GM18508 (cell line): ENCODE results near the gene ETV3L.

ENCODE experiments used
- ATAC-seq: cut with Tn5 transposase; IDR thresholded peaks from one replicate; pipeline ENCODE4 v1.9.1; 2021; ENCODE audit warnings: moderate number of reproducible peaks; ENCODE audit not compliant: insufficient read depth, unreplicated experiment

ETV3L gene

DNA sequence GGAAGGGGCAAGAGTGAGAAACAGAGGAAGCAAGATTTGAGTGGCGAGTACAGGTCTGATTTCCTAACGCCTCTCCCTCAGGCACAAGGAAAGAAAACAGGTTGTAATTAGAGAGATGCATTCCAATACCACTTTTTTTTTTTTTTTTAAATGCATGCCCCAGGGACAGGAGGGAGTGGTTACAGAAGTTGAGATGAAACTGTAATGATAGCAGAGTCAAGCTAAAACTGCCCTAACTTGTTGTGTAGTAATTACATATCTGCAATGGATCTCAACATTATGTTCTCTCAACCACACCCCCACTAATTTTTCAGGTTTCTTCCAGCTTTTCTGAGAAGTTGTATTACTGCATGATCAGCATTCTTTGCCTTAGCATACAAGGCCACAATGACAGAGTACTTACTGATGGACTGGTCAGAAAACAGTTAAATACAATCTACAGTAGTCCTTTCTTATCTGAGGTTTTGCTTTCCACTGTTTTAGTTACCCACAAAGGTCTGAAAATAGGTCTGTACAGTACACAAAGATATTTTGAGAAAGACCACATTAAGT is 33.1 kb upstream of the ETV3L start:
- ATAC-seq, result no peak

- ATAC-seq, result no peak
Observed at GRCh38 chr1:157132111-157132510, 32.5 kb upstream of the ETV3L start.

DNA sequence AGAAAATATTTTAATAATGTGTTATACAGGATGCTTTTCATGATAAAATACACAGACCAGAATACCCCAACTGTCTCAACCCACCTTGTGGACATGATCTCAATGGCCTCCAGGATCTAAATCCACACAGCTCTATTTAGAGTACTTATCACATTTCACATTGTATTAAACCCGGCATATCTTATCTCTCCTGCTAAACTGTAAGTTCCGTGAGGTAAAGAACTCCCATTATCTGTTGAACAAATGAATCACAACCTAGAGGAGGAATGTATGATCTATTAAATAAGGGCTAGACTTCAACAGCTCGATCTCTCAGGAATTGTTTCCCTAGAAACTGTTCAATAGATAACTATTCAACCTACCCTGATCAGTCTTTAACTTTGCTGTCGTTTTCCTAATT is 31.7 kb upstream of the ETV3L start:
- ATAC-seq, result no peak

DNA sequence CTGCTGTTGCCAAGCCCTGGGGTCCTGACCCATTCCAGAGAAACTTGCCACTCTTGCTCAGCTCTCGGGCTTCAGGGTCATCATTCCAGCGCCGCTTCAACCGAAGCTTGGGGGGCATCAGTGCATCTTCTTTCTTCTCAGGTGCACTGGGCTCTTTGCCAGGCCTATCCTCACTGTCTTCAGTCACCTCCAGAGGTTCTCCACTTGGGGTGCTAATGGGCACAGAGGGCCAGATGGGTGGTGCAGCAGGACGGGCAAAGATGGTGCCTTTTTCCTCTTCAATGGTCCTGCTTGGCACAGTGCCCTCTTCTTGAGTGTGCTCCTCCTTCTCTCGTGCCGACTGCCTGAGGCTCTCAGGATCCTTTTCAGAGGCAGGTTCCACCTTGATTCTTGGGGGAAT is 25.2 kb upstream of the ETV3L start:
- no peak for ATAC-seq

GRCh38 chr1:157119448-157119847 is 19.8 kb upstream of the ETV3L start:
- no peak for ATAC-seq

- ATAC-seq, result no peak
Observed at GRCh38 chr1:157119008-157119407, 19.4 kb upstream of the ETV3L start.

- ATAC-seq, result no peak
Observed at GRCh38 chr1:157117527-157118057, 18.0 kb upstream of the ETV3L start.

GRCh38 chr1:157116737-157117103 is 17.1 kb upstream of the ETV3L start:
- no peak for ATAC-seq

DNA sequence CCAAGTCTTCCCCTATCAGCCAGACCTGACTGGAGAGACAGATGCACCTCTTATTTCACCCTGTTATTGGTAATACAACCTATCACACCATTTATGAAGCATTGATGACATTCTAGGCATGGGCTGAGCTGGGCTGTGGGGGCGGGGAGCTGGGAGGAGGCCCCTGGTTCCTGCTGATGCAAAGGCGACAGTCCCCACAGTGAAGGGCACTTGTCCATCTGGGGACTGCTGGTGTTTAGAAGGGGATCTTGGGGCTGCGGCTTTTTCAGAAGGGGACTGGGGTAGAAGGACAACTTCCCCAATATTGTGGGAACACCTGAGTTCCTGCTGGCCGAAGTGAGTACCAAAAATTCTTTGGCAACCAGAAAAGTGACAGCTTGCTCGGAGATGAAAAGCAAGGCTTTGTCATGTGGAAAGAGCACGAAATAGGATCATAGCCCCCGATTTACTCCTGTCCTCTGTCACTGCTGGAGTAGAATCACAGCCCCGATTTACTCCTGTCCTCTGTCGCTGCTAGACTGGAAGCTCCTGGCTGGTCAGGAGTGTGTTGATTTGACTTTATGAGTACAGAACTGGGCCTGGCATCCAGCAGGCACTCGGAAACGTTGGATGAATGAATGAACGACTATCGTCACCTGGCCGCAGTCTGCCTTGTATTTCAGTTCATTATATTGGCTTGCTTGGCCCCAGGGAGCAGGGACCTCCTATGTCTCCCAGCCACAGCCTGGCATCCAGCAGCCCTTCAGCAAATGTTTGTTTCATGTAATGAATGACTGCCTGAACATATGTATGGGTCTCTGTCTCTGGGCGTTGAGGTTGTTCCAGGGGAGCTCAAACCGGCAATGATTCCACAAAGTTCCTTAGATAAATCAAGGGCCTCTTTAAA is 16.5 kb upstream of the ETV3L start:
- no peak for ATAC-seq

GRCh38 chr1:157115429-157115838 is 15.8 kb upstream of the ETV3L start:
- no peak for ATAC-seq

GRCh38 chr1:157114183-157115121 is 14.8 kb upstream of the ETV3L start:
- no peak for ATAC-seq

DNA sequence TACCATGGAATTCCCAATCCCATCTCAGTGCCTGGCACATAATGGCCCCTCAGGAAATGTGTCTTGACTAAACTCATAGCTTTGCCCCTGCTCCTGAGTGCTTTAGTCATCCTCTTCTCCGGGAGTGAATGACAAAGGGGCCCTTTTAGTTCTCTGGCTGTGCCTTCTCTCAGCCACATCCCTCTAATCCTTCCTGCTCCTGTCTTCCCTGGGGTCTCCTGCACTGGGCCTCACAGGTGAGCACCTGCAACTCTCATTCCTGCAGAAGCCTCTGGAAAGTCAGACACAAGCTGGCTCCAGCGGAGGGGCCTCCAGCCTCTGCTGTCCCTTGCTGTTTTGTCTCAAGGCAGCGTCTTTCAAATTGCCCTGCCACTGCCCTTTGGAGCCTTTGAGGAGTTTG is 14.0 kb upstream of the ETV3L start:
- ATAC-seq, result no peak

DNA sequence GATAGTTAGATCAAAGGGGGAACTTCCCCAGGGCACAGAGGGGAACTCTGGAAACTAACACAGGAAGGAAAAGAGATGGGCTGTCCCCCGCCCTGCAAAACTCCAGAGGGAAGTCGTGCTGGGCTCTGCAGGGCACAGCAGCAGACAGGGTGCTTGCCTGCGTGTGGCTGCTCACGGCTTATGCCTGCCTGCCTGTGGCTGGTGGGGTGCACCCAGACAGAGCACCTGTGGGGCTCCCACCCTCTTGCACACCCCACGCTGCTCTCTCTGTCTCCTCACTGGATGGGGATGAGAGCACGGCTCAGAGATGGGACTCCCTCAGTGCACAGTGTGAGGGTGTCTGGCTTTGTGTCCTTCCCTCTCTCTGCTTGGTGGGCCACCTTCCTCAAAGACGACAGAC is 13.5 kb upstream of the ETV3L start:
- ATAC-seq, result no peak

DNA sequence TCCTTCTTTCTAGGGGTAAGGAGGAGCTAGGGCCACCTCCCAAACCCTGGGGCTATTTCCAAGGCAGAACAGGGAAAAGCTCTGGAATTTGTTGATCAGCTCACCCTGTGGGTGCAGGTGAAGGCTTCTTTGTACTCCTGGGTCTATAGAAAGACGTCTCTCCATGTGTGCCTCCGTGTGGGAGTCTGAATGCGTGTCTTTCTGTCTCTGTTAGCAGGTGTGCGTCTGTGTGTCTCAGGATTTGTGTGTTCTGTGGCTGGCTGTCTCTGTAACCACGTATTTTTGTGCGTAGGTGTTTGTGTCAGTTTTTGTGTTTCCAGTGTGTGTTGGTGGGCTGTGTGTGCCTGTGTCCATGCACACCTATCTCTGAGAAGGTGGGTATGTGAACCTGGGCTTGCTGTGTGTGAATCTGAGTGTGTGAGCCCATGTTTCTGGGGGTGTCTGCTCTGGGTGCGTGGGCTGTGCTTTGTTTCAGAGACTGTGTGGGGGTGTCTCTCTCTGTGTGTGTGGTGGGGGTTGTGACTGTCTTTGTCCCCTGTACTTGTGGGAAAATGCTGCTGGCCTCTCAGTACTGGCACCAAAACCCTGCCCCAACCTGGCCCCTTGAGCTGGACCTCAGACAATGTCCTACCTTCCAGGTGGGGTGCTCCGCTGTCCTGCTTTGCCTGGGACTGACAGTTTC is 12.7 kb upstream of the ETV3L start:
- ATAC-seq, result no peak

- no peak for ATAC-seq
Observed at GRCh38 chr1:157111396-157112165, 12.0 kb upstream of the ETV3L start.

- ATAC-seq, result no peak
Observed at GRCh38 chr1:157110686-157111085, 11.1 kb upstream of the ETV3L start.

- no peak for ATAC-seq
Observed at GRCh38 chr1:157110003-157110402, 10.4 kb upstream of the ETV3L start.

- no peak for ATAC-seq
Observed at GRCh38 chr1:157108448-157108847, 8.8 kb upstream of the ETV3L start.

- no peak for ATAC-seq
Observed at GRCh38 chr1:157107702-157108101, 8.1 kb upstream of the ETV3L start.

- no peak for ATAC-seq
Observed at GRCh38 chr1:157106813-157107189, 7.2 kb upstream of the ETV3L start.
